ENCODE measurements around the gene CYP20A1.
"Not testable (repeated sequence)": the region's sequence is repeated elsewhere in the genome, so short reads cannot be mapped to it uniquely, and the experiment has no call there.

The CYP20A1 gene

DNA sequence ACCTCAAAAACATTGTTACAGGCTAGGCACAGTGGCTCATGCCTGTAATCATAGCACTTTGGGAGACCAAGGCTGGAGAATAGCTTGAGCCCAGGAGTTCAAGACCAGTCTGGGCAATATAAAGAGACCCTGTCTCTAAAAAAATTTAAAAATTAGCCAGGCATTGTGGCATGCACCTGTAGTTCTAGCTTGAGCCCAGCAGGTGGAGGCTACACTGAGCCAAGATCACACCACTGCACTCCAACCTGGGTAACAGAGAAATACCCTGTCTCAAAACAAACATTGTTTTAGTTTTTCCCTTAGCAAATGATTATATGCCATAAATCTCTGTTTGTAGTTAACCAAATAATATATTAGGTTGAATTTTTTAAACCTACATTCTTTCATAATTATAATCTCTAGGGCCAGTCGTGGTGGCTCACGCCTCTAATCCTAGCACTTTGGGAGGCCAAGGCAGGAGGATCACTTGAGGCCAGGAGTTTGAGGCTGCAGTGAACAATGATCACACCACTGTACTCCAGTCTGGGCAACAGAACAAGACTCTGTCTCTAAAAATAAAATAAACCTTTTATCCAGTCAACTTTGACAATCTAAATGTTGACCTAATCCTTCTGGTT, 13.3 kb upstream of the CYP20A1 start:
- H3K4me3 ChIP-seq (ENCODE audit: low read depth, low read length), result no peak overlapping the region
- H3K9me3 ChIP-seq (ENCODE audit: control insufficient read depth, insufficient read depth, low read depth, low read length), result no peaks in the 10 kb centered on the region
- TF ChIP-seq, protein P1, sequence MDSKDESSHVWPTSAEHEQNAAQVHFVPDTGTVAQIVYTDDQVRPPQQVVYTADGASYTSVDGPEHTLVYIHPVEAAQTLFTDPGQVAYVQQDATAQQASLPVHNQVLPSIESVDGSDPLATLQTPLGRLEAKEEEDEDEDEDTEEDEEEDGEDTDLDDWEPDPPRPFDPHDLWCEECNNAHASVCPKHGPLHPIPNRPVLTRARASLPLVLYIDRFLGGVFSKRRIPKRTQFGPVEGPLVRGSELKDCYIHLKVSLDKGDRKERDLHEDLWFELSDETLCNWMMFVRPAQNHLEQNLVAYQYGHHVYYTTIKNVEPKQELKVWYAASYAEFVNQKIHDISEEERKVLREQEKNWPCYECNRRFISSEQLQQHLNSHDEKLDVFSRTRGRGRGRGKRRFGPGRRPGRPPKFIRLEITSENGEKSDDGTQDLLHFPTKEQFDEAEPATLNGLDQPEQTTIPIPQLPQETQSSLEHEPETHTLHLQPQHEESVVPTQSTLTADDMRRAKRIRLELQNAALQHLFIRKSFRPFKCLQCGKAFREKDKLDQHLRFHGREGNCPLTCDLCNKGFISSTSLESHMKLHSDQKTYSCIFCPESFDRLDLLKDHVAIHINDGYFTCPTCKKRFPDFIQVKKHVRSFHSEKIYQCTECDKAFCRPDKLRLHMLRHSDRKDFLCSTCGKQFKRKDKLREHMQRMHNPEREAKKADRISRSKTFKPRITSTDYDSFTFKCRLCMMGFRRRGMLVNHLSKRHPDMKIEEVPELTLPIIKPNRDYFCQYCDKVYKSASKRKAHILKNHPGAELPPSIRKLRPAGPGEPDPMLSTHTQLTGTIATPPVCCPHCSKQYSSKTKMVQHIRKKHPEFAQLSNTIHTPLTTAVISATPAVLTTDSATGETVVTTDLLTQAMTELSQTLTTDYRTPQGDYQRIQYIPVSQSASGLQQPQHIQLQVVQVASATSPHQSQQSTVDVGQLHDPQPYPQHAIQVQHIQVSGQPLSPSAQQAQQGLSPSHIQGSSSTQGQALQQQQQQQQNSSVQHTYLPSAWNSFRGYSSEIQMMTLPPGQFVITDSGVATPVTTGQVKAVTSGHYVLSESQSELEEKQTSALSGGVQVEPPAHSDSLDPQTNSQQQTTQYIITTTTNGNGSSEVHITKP (tag by site-specific recombination; IDR thresholded peaks at IDR 0.05), result no peak
- TF ChIP-seq, protein P2, sequence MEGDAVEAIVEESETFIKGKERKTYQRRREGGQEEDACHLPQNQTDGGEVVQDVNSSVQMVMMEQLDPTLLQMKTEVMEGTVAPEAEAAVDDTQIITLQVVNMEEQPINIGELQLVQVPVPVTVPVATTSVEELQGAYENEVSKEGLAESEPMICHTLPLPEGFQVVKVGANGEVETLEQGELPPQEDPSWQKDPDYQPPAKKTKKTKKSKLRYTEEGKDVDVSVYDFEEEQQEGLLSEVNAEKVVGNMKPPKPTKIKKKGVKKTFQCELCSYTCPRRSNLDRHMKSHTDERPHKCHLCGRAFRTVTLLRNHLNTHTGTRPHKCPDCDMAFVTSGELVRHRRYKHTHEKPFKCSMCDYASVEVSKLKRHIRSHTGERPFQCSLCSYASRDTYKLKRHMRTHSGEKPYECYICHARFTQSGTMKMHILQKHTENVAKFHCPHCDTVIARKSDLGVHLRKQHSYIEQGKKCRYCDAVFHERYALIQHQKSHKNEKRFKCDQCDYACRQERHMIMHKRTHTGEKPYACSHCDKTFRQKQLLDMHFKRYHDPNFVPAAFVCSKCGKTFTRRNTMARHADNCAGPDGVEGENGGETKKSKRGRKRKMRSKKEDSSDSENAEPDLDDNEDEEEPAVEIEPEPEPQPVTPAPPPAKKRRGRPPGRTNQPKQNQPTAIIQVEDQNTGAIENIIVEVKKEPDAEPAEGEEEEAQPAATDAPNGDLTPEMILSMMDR (tag by site-specific recombination; IDR thresholded peaks at IDR 0.05), result 0 out of 2 replicates have a peak, but pooled peaks have one; percentile 9
- ChIA-PET POLR2A (interaction anchor here (0.6 to 2.3 kb wide), 2 partner anchors 13 to 666 kb away, joined by 3 to 12 read pairs; partner anchors contain the start of gene CYP20A1), CTCF (interaction anchor here (0.6 to 2.0 kb wide), 15 partner anchors 10 to 684 kb away, joined by 3 to 10 read pairs (median 3); no protein-coding TSS in a partner anchor)
- H3K27ac ChIP-seq (ENCODE audit: extremely low read depth, low read depth, low read length), result no peak overlapping the region
- H3K4me1 ChIP-seq (ENCODE audit: control insufficient read depth, insufficient read depth, low read length), result no peaks in the 10 kb centered on the region
- H3K36me3 ChIP-seq (ENCODE audit: control insufficient read depth in 2 of 2, insufficient read depth in 1 of 2, low read length in 2 of 2), result peaks cover 0 to 3% of the 10 kb centered on the region in 2 experiments; a peak in 1 of 3 replicates

DNA sequence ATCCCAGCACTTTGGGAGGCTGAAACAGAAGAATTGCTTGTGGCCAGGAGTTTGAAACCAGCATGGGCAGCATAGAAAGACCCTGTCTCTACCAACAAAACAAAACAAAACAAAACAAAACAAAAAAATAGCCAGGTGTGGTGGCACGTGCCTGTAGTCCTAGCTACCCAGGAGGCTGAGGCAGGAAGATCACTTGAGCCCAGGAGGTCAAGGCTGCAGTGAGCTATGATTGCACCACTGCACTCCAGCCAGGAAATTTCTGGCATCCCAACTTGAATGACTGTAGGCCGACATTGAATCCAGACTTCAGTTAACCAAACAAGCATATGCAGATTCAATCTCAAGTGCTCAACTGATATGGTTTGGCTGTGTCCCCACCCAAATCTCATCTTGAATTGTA, 9.1 kb upstream of the CYP20A1 start:
- H3K4me1 ChIP-seq (ENCODE audit: control insufficient read depth, insufficient read depth, low read length); H3K36me3 ChIP-seq (ENCODE audit: control insufficient read depth in 2 of 2, insufficient read depth in 1 of 2, low read length in 2 of 2); CTCF ChIA-PET; H3K9me3 ChIP-seq (ENCODE audit: control insufficient read depth, insufficient read depth, low read depth, low read length); POLR2A ChIA-PET; H3K4me3 ChIP-seq (ENCODE audit: low read depth, low read length); H3K27ac ChIP-seq (ENCODE audit: extremely low read depth, low read depth, low read length): not testable (repeated sequence)

DNA sequence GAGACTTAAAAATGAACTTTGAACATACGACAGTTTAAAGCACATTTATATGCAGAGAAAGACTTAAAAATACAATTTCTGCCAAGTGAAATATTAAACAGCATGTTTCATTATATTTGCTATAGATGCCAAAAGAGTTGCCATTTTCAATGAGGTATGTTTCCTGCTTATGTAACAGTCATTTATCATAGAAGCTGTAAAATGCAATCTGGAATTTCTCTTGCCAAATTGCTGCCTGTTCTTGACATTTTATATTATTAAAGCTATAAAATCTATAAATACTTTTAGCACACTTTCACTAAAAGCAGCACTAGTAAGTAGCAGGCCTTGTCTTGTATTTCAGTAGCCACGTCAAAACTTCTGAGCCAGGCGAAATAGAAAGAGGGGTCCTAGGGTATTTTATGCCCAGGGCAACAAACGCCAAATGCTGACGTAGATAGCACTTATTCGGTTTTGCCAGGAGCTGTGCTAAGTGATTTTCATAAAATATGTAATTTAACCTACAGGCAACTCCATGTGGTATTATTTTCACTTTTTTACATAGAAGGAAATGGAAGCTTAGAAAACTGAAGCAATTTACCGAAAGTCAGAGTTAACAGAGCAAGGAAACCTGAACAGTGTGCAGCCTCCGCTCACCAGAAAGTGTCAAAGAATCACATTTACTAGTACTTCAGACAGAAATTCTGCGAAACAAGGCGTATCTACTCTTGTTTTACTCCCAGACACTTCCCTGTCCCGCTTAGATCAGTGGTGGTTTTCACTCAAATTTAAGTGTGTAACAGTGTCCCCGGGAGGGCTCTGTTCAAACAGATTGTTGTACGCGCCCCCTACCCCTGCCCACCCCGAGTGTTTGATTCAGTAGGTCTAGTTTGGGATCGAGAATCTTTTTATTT, 1.2 kb upstream of the CYP20A1 start:
- Histone ChIP-seq H3K27ac (ENCODE audit: extremely low read depth, low read depth, low read length) (0 out of 2 replicates have a peak overlapping the region, but pooled peaks have one; percentile 88), H3K4me1 (ENCODE audit: control insufficient read depth, insufficient read depth, low read length) (no peaks in the 10 kb centered on the region), H3K36me3 (ENCODE audit: control insufficient read depth in 2 of 2, insufficient read depth in 1 of 2, low read length in 2 of 2) (peaks cover 0 to 1% of the 10 kb centered on the region in 2 experiments; a peak in 2 of 3 replicates), H3K9me3 (ENCODE audit: control insufficient read depth, insufficient read depth, low read depth, low read length) (no peaks in the 10 kb centered on the region), H3K4me3 (ENCODE audit: low read depth, low read length) (no peak overlapping the region)
- TF ChIP-seq ZFHX2 (tag by site-specific recombination; conservative IDR thresholded peaks at IDR 0.05), result no peak
- no peak for TF ChIP-seq ZNF354C (tag by site-specific recombination; IDR thresholded peaks at IDR 0.05; ENCODE audit: borderline replicate concordance, low read depth)
- TF ChIP-seq ZNF146 (tag by site-specific recombination; IDR thresholded peaks at IDR 0.05), result no peak
- TF ChIP-seq, protein P3, sequence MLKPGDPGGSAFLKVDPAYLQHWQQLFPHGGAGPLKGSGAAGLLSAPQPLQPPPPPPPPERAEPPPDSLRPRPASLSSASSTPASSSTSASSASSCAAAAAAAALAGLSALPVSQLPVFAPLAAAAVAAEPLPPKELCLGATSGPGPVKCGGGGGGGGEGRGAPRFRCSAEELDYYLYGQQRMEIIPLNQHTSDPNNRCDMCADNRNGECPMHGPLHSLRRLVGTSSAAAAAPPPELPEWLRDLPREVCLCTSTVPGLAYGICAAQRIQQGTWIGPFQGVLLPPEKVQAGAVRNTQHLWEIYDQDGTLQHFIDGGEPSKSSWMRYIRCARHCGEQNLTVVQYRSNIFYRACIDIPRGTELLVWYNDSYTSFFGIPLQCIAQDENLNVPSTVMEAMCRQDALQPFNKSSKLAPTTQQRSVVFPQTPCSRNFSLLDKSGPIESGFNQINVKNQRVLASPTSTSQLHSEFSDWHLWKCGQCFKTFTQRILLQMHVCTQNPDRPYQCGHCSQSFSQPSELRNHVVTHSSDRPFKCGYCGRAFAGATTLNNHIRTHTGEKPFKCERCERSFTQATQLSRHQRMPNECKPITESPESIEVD (tag by site-specific recombination; IDR thresholded peaks at IDR 0.05), result no peak
- TF ChIP-seq, protein P4, sequence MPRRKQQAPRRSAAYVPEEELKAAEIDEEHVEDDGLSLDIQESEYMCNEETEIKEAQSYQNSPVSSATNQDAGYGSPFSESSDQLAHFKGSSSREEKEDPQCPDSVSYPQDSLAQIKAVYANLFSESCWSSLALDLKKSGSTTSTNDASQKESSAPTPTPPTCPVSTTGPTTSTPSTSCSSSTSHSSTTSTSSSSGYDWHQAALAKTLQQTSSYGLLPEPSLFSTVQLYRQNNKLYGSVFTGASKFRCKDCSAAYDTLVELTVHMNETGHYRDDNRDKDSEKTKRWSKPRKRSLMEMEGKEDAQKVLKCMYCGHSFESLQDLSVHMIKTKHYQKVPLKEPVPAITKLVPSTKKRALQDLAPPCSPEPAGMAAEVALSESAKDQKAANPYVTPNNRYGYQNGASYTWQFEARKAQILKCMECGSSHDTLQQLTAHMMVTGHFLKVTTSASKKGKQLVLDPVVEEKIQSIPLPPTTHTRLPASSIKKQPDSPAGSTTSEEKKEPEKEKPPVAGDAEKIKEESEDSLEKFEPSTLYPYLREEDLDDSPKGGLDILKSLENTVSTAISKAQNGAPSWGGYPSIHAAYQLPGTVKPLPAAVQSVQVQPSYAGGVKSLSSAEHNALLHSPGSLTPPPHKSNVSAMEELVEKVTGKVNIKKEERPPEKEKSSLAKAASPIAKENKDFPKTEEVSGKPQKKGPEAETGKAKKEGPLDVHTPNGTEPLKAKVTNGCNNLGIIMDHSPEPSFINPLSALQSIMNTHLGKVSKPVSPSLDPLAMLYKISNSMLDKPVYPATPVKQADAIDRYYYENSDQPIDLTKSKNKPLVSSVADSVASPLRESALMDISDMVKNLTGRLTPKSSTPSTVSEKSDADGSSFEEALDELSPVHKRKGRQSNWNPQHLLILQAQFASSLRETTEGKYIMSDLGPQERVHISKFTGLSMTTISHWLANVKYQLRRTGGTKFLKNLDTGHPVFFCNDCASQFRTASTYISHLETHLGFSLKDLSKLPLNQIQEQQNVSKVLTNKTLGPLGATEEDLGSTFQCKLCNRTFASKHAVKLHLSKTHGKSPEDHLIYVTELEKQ (tag by site-specific recombination; IDR thresholded peaks at IDR 0.05; ENCODE audit: borderline replicate concordance), result no peak
- TF ChIP-seq ZNF555 (tag by site-specific recombination; conservative IDR thresholded peaks at IDR 0.05), result no peak
- CTCF ChIA-PET, result interaction anchor here (0.6 to 0.9 kb wide), 3 partner anchors 12 to 680 kb away, joined by 3 read pairs; no protein-coding TSS in a partner anchor
- POLR2A ChIA-PET, result interaction anchor here (1.2 to 1.9 kb wide), 2 partner anchors 12 to 574 kb away, joined by 3 to 12 read pairs; no protein-coding TSS in a partner anchor

Data from HEK293 (cell line).